Activated T-cell treated with anti-CD3 and anti-CD28 coated beads for 1 hour (primary cell): Measurements from ENCODE around the gene CALY.

Experiments
- DNase-seq: peaks from one replicate; pipeline ENCODE4 v3.0.0-alpha.2; 2020; ENCODE audit warnings: low read depth

The CALY gene

DNA sequence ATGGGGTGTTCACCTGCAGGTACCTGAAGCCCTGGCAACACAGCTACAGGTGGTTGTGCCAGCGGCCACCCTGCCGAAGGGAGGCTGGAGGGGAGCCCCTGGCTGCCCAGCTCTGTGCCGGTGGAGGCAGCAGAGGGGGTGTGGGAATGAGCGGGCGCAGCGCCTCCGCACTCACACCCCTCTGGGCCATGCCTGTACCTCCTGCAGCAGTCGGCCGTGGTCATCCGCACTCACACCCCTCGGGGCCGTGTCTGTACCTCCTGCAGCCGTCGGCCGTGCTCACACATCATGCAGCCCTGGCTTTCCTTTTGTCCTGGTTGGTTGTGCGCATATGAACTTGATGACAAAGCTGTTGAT, 26.3 kb downstream of the CALY start:
- no peak for DNase-seq

DNA sequence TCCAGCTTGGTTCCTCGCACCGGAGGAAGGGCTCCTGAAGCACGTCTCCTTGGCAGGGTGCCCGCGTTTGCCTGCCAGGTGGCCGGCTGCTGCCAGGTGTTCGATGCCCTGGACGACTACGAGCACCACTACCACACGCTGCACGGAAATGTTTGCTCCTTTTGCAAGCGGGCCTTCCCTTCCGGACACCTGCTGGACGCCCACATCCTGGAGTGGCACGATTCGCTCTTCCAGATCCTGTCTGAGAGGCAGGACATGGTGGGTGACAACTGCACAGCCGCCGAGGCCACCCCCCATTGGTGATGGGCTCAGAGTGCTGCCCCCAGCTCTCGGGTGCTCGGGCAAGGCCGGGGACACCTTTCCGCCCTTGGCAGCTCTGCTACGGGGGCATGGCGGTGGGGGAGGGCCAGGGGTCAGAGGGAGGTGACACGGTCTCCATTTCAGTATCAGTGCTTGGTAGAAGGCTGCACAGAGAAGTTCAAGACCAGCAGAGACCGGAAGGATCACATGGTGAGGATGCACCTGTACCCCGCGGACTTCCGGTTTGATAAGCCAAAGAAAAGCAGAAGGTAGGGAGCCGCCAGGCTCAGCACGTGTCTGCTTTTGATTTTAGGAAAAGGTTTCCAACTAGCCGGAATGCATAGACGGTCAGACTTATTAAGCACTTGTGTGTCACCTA, 26.8 kb downstream of the CALY start:
- no peak for DNase-seq

DNA sequence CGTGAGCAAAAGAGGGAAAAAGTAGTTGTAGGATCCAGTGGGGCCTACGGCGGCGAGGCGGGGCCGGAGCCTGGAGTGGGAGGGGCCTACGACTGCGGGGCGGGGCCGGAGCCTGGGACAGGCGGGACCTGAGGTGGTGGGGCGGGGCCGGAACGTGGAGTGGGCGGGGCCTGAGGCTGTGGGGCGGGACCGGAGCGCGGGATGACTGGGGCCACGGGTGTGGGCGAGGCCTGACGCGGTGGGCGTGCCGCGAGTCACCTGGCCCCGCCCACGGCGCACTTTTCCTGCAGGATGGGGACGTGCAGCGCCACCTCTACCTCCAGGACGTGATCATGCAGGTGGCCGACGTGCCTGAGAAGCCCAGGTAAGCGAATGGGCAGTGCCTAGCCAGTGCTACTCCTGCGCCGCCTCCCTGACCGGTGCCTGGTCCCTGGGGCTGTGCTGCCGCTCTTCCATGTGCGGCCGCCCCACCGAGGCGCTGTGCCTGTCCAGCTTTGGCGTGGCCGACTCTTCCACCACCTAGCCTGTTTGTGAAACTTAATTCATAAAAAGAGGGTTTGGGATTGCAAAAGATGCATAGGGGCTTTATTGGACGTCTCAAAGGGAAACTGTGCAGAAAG, 27.5 kb downstream of the CALY start:
- DNase-seq: peak; percentile 91

DNA sequence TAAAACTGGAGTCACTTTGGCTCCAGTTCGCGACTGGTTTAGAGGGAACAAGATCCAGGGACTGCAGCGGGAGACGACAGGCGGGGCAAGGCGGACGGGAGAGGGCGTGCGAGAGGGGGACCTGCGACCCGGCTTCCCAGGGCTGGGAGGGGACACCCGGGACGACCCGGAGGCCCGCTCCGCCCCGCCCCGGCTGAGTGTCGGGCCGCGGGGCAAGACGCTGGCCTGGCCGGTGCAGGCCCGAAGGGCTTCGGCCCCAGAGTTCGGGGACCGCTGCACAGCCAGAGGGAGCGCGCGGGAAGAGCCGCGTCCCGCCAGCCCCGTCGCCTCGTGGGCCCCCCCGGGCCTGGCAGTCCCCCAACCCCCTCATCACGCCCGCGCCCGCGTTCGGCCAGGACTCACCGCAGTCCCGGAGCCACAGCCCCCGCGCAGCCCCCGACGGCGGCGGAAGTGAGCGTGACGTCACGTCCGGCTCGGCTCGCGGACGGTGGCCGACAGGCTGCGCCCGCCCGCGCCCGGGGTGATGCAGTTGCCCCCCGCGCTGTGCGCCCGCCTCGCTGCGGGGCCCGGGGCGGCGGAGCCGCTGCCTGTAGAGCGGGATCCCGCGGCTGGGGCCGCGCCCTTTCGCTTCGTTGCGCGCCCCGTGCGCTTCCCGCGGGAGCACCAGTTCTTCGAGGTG, 28.1 kb downstream of the CALY start, which contains the start of the genes TUBGCP2 and ZNF511:
TSS of gene TUBGCP2 (minus strand) at position 452 of the 679 bp plus-strand sequence. CDS start 5,931 bp downstream, outside the sequence.
TSS of gene ZNF511 (plus strand) at position 494 of the 679 bp plus-strand sequence. CDS start at position 524, 30 bp downstream.
- peak; percentile 82 for DNase-seq

DNA sequence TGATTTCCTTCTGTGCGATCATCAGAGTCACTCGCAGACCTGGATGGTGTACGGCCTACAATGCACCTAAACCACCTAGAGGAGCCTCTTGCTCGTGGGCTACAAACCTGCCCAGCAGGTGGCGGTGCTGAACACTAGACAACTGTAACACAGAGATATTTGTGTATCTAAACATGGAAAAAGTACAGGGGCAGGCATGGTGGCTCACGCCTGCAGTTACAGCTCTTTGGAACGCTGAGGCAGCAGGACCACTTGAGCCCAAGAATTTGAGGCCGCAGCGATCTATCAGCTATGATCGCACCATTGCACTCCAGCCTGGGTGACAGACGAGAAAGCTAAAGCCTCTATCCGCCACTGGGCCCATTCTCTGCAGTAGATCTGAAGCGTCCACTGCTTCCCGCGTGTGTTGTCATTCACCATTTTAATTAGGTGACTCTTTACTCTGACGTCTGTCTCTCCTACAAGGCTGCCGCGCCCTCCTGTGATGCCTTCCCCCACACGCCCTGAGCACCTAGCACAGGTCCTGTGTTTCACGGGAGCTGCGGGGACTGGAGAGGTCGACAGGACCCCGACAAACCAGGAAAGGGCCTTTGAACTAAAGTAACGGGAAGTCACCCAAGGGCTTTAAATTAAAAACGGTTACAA, 28.8 kb downstream of the CALY start:
- DNase-seq: peak; percentile 84

DNA sequence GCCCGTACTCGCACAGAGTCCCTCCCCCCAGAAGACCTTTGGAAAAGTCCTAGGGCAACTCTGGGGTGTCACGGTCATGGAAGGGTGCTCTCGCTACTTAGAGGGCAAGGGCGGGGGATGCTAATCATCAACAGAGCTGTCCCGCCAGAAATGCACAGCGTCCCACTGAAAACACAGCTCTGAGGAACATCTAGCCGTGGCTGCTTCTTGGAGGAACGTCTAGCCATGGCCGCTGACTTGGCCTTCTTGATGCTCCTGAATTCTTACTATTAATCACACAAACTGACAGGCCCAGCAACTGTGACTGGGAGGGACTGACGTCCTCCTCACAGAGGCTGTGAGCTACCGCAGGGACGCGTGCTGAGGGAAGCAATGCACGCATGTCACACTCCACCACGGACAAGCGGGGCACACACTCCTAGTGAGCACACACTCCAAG, 29.7 kb downstream of the CALY start:
- no peak for DNase-seq

DNA sequence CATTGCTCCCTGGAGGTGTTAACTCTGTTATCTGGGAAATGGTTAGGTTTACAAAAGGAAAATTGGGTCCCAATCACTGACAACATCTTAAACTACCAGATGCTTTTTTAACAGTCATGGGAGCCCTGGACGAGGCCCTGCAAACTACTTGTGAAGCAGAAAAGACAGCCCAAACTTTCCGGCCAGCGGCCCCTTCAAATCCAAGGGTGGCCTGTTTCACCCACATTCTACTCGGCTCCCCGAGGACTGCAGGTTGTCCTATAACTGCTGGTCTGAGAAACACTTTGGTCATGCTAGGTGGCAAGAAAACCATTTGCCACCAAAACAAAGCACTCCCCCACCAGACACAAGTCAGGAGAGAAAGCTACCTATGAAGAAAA, 30.6 kb downstream of the CALY start:
- DNase-seq: no peak

DNA sequence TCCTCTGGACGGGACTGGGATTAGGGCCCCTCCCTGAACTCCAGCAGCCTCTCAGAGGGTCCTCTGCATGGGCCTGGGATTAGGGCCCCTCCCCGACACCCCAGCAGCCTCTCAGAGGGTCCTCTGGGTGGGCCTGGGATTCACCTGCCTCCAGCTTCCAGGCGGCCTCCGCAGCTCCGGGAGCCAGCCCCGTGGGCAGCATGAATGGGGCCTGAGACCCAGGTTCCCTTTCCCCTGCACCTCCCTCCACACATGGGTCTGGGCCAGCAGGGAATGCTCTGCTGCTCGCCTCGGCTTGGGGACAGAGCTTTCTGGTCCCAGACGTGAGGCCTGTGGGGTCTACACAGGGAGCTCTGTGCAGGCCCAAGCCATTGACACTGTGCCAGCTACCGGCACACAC, 33.5 kb downstream of the CALY start:
- DNase-seq: no peak

DNA sequence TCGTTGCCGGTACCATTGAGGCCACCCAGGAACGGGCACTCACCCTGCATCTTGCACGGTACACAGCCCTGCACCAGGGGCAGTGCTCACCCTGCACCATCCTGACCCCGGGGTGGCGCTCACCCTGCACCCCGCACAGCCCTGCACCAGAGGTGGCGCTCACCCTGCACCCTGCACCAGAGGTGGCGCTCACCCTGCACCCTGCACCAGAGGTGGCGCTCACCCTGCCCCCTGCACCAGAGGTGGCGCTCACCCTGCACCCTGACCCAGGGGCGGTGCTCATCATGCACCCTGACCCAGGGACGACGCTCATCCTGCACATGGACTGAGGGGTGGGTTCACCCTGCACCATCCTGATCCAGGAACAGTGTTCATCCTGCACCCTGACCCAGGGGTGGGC, 34.5 kb downstream of the CALY start:
- DNase-seq: no peak

DNA sequence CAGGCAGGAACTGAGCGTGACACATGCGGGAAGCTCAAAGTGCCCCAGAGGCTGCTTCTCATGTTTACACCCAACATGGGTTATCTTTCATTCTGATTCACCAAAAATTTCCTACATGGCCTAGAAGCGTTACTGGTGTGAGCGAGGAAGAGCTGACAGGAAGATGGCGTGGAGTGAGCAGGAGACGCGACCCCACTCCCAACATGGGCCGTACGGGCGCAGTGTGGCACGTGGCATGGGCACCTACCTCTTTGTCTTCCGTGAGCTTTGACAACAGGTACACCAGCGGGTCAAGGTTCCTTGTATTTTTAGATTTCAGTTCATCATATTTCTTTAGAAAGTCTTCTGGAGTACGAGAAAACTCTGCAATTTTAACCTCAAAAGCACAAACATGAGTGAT, 37.0 kb downstream of the CALY start:
- no peak for DNase-seq

DNA sequence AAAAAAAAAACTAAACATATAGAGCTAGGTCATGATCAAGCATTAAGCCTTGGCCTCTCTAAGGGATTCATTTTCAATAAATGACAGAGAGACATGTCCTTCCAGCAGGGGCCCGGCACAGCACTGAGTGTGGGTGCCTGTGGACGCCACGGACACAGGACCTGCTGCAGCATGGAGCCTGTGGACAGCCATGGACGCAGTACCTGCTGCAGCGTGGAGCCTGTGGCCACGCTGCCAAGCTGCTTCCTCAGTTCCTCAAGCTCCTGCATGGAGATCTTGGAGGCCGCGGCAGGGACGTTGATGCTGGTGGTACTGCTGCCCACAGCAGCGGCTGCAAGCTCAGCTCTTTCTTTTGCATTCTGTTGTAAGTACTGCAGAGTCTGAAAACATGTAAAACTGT, 37.5 kb downstream of the CALY start:
- no peak for DNase-seq

DNA sequence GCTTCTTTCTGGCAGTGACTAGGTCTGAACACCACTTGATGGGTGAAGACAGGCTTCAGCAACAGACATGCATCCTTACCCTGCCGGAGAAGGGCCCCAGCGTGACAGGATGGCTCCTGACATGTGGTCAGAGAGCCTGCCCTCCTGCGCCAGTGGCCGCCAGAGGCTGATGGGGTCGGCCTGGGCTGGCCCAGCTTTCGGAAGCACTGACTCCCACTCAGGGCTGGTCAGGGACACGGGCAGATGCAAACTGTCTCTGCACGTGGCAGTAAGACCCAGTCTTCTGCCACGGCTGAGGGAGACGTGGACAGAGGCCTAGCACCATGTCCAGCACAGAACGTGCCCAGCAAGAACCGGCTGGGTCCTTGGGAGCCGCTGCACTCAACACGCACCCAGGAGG, 38.2 kb downstream of the CALY start:
- no peak for DNase-seq

DNA sequence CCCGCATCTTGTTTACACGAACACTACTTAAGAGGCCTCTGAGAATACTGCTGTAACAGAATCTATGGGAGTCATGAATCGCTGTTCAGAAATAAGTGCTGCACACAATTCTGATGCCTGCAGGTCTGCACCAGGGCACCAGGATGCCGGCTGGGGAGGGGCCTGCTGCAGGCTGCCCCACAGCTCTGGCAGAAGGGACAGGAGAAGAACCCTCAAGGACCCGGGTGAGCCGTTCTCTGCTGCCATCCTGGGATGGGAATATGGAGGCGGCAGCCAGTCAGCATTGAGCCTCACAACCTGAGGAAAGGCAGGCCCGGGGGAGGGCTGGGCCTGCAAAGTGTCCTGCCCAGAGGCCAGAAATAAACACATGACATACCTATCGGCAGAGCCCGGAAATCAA, 39.2 kb downstream of the CALY start:
- no peak for DNase-seq

DNA sequence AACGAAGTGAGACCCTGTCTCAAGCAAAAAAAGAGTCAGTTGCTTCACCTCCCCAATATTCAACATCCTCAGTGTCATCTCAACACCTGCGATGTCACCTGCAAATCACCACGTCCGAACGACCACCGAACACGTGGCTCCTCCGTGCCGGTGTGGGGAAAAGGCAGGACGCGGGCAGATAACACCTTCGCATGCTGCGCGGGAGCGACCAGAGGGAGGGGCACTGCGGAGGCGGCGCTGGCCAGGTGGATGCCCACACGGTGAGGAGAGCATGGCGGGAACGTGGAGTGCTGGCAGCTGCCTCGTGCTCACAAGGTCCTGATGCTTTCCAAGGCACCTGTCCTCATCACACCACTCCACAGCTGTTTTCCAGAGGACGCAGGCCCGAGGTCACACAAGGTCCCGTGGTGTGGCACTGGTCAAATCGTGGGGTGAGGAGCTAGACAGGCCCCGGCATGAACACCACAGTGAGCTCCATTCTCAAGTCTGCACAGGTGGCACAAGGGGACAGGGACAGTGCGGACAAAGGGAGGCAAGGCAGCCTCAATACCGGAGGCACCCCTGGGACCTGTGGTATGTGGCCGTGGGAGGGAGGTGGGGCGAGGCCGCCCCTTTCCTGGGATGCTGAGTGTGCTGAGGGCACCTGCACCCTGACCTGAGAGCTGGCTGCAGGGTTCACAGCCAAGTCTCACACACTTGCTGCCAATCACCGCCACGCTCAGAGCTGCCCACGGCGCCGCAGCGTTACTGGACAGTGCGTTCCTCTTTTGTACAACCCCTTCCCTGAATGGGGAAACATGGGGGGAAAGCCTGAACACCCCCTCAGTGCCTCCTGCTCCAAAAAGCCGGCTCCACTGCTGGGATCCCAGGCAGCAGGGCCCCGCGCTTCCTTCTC, 41.0 kb downstream of the CALY start:
- DNase-seq: no peak

DNA sequence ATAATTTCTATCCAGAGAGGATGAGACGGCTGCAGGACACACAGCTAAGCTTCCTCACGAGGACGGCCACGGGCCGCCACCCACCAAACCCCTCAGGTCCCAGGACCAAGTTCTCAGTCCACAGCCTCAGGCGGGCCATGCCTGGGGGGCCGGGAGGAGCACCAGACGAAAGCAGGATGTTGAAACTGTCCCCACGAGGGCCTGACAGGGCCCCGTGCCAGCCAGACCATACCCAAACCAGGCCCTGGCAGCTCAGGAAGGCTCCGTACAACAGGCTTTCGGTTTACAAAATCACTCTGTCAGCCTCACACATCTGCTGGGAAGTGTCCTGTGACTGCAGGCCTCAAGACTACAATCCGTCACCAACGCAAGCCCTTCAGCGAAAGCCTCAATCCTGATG, 42.5 kb downstream of the CALY start:
- DNase-seq: no peak

DNA sequence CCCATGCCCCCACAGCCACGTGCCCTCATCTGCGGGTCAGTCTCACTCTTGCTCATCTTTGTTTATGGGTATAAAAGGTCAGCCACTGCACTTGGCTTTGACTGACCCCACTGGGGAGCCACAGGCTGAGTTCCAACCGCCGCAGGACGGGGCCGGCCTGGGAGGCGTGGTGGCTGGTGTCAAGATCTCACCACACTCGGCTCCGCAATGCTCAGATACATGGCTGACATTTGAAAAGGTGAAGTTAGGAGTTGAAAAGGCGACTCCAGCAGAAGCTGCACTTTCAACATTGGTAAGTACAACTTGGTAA, 42.9 kb downstream of the CALY start:
- DNase-seq: no peak

DNA sequence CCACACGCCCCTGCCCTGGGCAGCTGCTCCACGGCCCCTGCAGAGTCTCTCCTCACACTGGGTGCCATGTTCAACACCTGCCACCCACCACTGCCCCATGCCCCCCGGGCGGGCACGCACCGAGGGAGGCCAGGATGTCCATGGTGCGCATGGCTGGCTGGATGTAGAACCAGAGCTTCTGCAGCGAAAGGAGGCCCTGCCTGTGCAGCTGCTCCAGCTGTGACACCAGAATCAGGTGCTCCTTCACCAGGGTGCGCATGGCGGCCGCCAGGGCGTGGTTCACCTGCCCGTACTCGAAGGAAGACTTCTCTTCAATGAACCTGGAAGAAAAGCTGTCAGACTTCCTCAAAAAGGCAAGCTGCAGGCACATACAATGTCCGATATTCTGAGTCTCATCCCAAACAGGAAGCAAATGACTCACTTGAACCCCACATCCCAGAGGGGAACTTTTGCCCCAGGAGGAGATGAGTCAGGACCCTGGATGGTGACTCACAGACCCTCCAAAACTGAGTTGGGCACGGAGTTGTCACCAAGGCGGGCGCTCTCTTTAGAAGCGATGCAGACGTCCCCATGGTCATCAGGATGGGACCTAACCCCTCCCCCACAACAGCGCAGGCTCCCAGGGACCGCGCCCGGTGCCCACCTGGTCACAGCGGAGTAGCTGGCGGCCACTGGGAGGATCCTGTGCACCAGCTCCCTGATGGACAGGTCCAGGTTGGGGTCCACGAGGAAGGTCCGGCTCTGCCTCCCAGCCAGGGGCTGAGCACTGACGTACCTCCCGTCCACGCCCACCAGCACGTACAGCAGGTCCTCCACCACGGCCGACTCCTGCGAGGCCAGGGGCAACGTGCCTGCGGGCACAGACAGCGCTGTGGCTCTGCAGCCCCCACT, 43.5 kb downstream of the CALY start:
- DNase-seq: no peak

DNA sequence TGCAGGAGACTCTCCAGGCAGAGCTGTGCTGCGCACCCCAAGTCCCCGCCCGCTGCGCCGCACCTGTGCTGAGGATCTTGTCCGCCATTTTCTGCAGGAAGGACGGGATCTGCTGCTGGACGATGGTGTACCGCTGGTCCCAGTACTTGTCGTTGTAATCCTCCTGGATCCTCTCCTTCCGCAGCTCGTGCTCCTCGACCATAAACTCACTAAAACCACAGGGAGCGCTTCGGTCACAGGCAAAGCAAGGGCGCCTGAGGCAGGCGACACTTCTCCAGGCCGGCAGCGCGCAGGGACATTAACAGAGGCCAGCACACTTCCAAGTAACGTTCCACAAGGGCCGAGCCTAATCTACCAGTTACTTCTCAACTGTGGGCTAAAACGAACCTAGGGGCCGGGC, 46.9 kb downstream of the CALY start:
- no peak for DNase-seq

DNA sequence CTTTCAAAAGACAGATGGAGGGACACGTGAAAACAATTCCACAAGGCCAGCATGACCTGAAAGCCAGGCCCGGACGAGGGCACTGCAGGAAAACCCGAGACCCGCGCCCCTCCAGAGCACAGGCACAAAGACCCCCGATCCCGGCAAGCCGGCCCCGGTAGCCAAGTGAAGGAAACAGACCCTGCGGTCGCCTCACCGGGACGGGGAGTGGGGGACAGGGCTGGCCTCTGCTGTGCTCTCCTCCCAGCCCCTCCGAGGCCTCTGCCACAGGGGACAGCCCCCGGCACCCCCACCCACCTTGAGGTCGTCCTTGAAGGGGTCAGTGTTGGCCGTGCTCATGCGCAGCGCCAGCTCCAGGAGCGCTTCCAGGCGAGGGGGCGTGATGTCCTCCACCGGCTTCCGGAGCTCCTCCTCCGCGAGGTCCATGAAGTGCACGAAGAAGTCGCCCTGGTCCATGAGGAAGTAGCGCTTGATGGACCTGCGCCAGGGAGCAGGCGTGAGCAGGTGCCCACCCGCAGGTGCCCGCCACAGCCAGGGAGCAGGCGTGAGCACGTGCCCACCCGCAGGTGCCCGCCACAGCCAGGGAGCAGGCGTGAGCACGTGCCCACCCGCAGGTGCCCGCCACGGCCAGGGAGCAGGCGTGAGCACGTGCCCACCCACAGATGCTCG, 48.7 kb downstream of the CALY start:
- no peak for DNase-seq

DNA sequence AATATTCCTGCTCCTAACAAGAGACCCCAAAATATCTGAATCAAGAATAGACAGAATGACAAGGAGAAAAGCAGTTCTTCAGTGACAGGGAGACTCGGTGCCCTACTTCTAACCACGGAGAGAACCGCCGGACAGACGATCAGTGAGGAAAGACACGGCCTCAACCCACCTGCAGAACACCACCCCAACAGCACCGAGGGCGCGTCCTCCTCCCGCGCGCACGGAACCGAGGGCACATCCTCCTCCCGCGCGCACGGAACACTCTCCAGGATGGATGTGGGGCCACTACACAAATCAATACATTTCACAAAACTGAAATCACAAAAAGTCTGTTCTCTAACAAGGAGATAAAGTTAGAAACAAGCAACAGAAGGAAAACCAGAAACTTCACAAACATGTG, 50.3 kb downstream of the CALY start:
- DNase-seq: no peak
